Lower leg skin (tissue), 3 donors: ENCODE results near the gene C9orf40.

ENCODE experiments used
- CTCF ChIP-seq, 3 donors: fragments of 450-650 bp; IDR thresholded peaks; one replicate each; pipeline ENCODE4 v1.5.1; 2016; ENCODE audit warnings: antibody characterized with exemption in 3 of 3, mild to moderate bottlenecking in 3 of 3, moderate library complexity in 2 of 3
- POLR2A ChIP-seq, 2 donors: fragments of 450-650 bp; IDR thresholded peaks; one replicate each; pipeline ENCODE4 v1.6.1; 2016 to 2017; ENCODE audit warnings: antibody characterized with exemption in 2 of 2, mild to moderate bottlenecking in 1 of 2, moderate library complexity in 1 of 2

GRCh38 chr9:74935008-74935407 is 17.7 kb downstream of the C9orf40 start:
- TF ChIP-seq CTCF (IDR thresholded peaks at IDR 0.05) (no peak), POLR2A (IDR thresholded peaks at IDR 0.05) (no peak)
